Muscle layer of duodenum (tissue), 2 donors: ENCODE data around the gene ERG28.
"Not testable (repeated sequence)": the region's sequence is repeated elsewhere in the genome, so short reads cannot be mapped to it uniquely, and the experiment has no call there.

Experiments used
- H3K27ac ChIP-seq: one replicate; pipeline ENCODE4 v1.7.0; 2013; ENCODE audit warnings: mild to moderate bottlenecking, low read length
- H3K27me3 ChIP-seq: one replicate; pipeline ENCODE4 v1.7.0; 2013; ENCODE audit warnings: low read depth, mild to moderate bottlenecking, control low read depth, low read length
- H3K36me3 ChIP-seq, 2 donors: one replicate each; pipeline ENCODE4 v1.7.0; 2013; ENCODE audit warnings: low read length in 2 of 2, control low read depth in 1 of 2, mild to moderate bottlenecking in 1 of 2; ENCODE audit not compliant: insufficient read depth in 2 of 2, control insufficient read depth in 1 of 2
- H3K4me1 ChIP-seq, 2 donors: one replicate each; pipeline ENCODE4 v1.7.0; 2013; ENCODE audit warnings: low read length in 2 of 2, mild to moderate bottlenecking in 2 of 2, control low read depth in 1 of 2, moderate library complexity in 1 of 2; ENCODE audit not compliant: insufficient read depth in 2 of 2, control insufficient read depth in 1 of 2
- H3K4me3 ChIP-seq, 2 donors: one replicate each; pipeline ENCODE4 v1.7.0; 2013; ENCODE audit warnings: low read length in 2 of 2, low read depth in 1 of 2, mild to moderate bottlenecking in 1 of 2
- H3K9me3 ChIP-seq, 2 donors: one replicate each; pipeline ENCODE4 v1.7.0; 2013; ENCODE audit warnings: low read length in 2 of 2, control low read depth in 1 of 2, mild to moderate bottlenecking in 1 of 2; ENCODE audit not compliant: control insufficient read depth in 1 of 2
- donor health status: healthy.

The ERG28 gene

DNA sequence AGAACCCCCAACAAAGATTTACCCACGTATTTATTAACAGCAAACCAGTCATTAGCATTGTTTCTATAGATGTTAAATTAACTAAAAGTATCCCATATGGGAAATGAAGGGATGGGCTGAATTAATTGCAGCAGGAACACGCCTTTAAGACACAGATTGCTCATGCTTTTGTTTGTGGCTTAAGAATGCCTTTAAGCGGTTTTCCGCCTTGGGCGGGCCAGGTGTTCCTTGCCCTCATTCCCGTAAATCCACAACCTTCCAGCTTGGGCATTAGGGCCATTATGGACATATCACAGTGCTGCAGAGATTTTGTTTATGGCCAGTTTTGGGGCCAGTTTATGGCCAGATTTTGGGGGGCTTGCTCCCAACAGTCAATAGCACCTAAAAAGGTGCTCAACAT, 59.6 kb downstream of the ERG28 start:
- H3K4me1 ChIP-seq, H3K9me3 ChIP-seq, H3K4me3 ChIP-seq, H3K27me3 ChIP-seq, H3K27ac ChIP-seq, H3K36me3 ChIP-seq: not testable (repeated sequence)

DNA sequence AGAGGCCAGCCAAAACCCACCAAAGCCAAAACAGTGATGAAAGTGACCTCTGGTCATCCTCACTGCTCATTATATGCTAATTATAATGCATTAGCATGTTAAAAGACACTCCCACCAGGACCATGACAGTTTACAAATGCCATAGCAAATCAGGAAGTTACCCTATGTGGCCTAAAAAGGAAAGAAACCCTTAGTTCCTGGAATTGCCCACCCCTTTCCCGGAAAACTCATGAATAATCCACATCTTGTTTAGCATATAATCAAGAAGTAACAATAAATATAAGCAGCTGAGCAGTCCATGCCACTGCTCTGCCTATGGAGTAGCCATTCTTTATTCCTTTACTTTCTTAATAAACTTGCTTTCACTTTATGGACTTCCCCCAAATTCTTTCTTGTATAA, 60.6 kb downstream of the ERG28 start:
- not testable (repeated sequence) for H3K4me3 ChIP-seq, H3K36me3 ChIP-seq, H3K27me3 ChIP-seq, H3K9me3 ChIP-seq, H3K4me1 ChIP-seq, H3K27ac ChIP-seq
